Neural crest cell (in vitro differentiated cells): ENCODE measurements around the gene PLEKHG1. TPM values are rescaled to one million over a fixed set of nuclear protein-coding genes. Genes with fewer than 3 reads are reported as not detected.

Experiments used
- DNase-seq: peaks from one replicate; pipeline ENCODE4 v3.0.0; 2021; ENCODE audit warnings: low read depth, mixed read lengths, low spot score
- H3K27ac Mint-ChIP-seq: one replicate; pipeline ENCODE4 v1.8.0; 2021; ENCODE audit warnings: mild to moderate bottlenecking, mixed read lengths; ENCODE audit not compliant: unreplicated experiment
- H3K27me3 Mint-ChIP-seq: 2 replicates; pipeline ENCODE4 v1.8.0; 2021; ENCODE audit warnings: low read depth, mild to moderate bottlenecking, mixed read lengths
- H3K36me3 Mint-ChIP-seq: 2 replicates; pipeline ENCODE4 v1.8.0; 2021; ENCODE audit warnings: low read depth, mild to moderate bottlenecking, mixed read lengths
- H3K4me1 Mint-ChIP-seq: 2 replicates; pipeline ENCODE4 v1.8.0; 2021; ENCODE audit warnings: mixed read lengths
- H3K4me3 Mint-ChIP-seq: one replicate; pipeline ENCODE4 v1.8.0; 2021; ENCODE audit warnings: mild to moderate bottlenecking, mixed read lengths
- H3K9me3 Mint-ChIP-seq: 2 replicates; pipeline ENCODE4 v1.8.0; 2021; ENCODE audit warnings: mixed read lengths
- CTCF ChIP-seq: fragments of 200-600 bp; sonication (generic); conservative IDR thresholded peaks from 2 replicates; pipeline ENCODE4 v1.5.0; 2021; ENCODE audit warnings: antibody characterized with exemption, mild to moderate bottlenecking
- total RNA-seq: library from RNA; stranded (reverse); gene quantifications from 2 replicates; pipeline ENCODE4 v1.2.1, GENCODE V29; 2021

PLEKHG1 gene
- total RNA-seq, 1 donor from 2014 or later = 25.7 TPM

GRCh38 chr6:150617062-150617461 lies 17.4 kb downstream of the PLEKHG1 start:
- no peak for TF ChIP-seq CTCF
- no peak for DNase-seq
- Mint-ChIP-seq H3K36me3 (peaks cover 3% of the 10 kb centered on the region), H3K9me3 (peaks cover 3% of the 10 kb centered on the region), H3K27ac (no peak overlapping the region), H3K4me1 (peaks cover 22% of the 10 kb centered on the region), H3K4me3 (no peak overlapping the region), H3K27me3 (no peaks in the 10 kb centered on the region)

DNA sequence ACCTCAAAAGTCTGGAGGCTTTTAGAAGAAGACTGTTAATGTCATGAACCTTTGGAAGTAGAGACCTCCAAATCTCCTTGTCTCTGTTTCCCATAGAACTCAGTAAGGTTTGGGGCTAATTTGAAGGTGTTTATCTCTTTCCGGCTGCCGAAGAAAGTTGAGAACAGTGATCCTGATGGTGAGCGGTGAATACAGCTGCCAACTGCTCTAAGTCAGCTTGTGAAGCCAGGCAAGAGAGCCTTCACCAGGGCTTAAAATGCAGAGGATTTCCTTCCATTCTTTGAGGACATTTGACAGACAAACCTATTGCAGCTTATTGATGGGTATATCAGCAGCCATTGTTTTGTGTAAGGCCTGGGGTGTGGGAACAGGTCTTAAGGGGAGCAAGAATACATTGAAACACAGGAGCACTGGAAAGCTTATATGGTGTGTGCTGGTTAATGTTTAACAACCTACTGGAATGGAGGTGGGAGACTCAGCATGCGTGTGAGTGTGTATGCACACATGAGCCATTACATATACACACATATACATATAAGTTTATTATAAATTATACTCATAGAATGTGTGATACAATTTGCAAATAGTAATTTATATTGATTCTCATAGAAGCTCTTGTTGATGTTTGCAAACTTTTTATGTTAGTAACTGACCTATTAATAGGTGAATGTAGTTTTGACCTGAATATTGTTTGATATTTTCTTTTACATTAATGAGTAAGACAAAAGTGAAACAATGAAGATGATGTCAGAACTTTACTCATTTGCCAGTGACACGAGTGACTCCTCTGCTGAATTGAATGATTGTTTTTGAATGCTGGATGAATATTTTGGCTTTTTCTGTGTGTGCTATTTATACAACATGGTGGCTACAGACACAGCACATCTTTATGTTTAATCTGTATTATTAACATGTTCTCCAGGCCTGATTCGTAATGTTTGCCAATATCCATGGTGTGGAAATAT lies 18.1 kb downstream of the PLEKHG1 start:
- H3K4me3 Mint-ChIP-seq = no peak overlapping the region
- H3K4me1 Mint-ChIP-seq = peaks cover 25% of the 10 kb centered on the region
- TF ChIP-seq CTCF = no peak
- H3K9me3 Mint-ChIP-seq = peaks cover 3% of the 10 kb centered on the region
- DNase-seq = no peak
- H3K36me3 Mint-ChIP-seq = peaks cover 3% of the 10 kb centered on the region
- no peaks in the 10 kb centered on the region for H3K27me3 Mint-ChIP-seq
- no peak overlapping the region for H3K27ac Mint-ChIP-seq

DNA sequence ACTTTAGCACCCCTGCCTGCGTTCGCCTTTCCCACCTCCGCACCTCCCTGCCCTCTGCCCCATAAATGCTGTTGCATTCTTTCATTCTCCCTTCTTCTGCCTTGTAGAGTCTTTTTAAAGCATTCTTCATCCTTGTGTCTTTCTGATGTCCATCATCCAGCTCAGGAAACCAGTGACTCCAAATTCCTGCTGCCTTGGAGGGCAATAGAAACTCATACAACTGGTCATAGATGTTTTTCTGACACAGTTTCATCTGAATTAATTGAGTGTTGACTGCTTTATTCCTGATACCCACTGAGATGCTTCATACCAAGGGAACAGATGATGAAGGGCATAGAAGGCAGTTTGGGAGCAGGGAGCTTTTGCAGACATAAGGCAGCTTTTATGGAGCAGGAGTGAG lies 19.6 kb downstream of the PLEKHG1 start:
- Mint-ChIP-seq H3K36me3 (peaks cover 10% of the 10 kb centered on the region), H3K4me1 (peaks cover 29% of the 10 kb centered on the region), H3K27ac (no peak overlapping the region), H3K9me3 (peaks cover 3% of the 10 kb centered on the region), H3K27me3 (no peaks in the 10 kb centered on the region), H3K4me3 (no peak overlapping the region)
- DNase-seq = no peak
- no peak for TF ChIP-seq CTCF

GRCh38 chr6:150620244-150620643 lies 20.6 kb downstream of the PLEKHG1 start:
- no peak for DNase-seq
- peaks cover 29% of the 10 kb centered on the region for H3K4me1 Mint-ChIP-seq
- peaks cover 3% of the 10 kb centered on the region for H3K9me3 Mint-ChIP-seq
- no peak overlapping the region for H3K4me3 Mint-ChIP-seq
- no peaks in the 10 kb centered on the region for H3K27me3 Mint-ChIP-seq
- no peak for TF ChIP-seq CTCF
- H3K27ac Mint-ChIP-seq = no peak overlapping the region
- H3K36me3 Mint-ChIP-seq = peaks cover 12% of the 10 kb centered on the region

GRCh38 chr6:150620763-150621162 lies 21.1 kb downstream of the PLEKHG1 start:
- TF ChIP-seq CTCF = no peak
- no peak overlapping the region for H3K27ac Mint-ChIP-seq
- no peak for DNase-seq
- H3K9me3 Mint-ChIP-seq = peaks cover 5% of the 10 kb centered on the region
- peaks cover 18% of the 10 kb centered on the region for H3K36me3 Mint-ChIP-seq
- no peaks in the 10 kb centered on the region for H3K27me3 Mint-ChIP-seq
- H3K4me1 Mint-ChIP-seq = peaks cover 29% of the 10 kb centered on the region
- no peak overlapping the region for H3K4me3 Mint-ChIP-seq
